NCI-H1694 (cell line): ENCODE measurements around the gene RADIL.

Source experiments
- DNase-seq: peaks from one replicate; lab custom pipeline; 2025; lab: John Stamatoyannopoulos, UW

Gene RADIL

DNA sequence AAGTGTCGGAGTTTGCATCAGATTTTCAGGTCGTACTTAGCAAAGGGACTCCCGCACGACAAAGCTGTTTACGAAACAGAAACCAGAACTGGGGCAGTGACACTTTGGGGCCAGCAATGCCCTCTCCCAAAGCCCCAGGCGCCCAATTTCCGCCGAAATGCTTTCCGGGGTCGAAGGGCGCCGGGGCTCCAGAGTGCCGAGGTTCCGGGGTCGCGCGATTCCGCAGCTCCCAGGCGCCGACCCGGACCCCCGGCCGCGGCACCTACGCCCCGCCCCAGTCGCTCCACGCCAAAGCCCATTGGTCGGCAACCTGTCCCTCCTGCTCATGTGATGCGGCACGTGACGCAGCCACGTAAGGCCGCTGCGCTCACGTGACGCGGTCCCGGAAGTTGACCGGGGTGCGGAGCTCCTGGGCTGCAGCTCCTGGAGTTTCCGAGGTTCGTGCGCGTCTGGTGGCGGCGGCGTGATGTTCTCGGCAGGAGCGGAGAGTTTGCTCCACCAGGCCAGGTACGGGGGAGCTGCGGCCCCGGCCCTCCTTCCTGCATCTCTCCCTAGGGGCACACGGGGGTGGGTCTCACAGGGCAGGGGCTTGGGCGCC is 108.2 kb downstream of the RADIL start, which contains the start of gene AP5Z1:
TSS of gene AP5Z1 (plus strand) at position 374 of the 598 bp plus-strand sequence. CDS start at position 467, 93 bp downstream.
- peak; percentile 85 for DNase-seq

DNA sequence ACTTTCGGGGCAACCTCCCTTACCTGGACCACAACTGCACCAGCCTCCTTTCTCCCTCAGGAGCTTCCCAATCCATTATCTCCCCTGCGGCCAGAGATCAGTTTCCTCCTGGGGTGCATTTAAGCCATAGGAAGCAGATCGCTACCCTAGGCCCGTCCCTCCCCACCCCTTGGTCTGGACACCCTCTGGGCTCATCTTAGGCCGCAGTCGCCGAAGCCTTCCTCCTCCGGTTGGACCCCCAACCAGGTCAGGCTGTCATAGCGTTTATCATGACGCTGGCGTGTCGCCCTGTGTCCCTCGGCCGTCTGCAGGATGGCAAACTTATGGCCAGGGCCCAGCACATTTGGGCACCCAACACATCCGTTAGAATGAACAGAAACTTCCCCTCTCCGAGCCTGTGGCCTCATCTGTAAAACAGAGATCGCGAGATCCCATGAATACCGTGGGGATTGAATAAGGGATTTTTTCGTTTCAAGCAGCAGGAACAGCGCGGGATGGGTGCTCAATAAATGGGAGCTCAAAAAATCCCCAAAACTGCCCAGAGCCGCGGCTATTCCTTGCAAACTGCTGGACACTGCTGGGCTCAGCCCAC is 108.8 kb downstream of the RADIL start:
- DNase-seq = no peak

DNA sequence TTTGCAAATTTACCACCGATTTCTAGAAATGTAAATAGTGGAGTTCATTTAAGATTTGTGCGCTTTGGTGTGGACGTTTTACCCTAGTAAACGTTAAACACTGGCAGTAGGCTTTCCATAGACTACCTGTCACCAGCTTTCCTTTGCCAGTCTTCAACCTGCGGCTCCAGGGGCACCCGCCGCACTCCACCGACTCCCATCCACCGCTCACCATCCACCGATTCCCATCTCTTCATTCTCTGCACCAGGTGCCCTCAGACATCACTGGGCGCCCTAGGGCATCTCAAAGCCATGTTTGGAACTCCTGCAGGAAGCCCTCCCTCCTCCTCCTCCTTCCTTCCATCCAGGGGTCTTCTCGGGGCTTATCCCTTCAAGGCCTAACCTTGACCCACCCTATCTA is 109.5 kb downstream of the RADIL start:
- no peak for DNase-seq

DNA sequence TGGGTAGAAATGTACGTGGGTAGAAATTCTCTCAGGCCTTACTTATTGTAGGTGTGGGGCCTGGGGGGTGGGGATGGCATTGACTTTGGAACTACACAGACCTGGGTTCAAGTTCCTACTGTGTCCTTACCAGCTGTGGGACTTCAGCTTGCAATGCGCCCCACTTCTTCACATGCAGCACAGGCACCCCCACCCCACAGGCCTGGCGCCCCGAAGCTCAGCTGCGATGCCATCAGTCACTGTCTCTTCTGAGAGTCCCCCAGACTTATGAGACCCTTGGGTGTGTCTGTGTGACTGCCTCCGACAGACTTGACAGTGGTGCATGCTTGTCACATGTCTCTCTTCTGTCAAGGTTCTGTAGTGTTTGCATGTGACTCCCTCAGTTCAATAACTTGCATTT is 111.2 kb downstream of the RADIL start:
- no peak for DNase-seq

DNA sequence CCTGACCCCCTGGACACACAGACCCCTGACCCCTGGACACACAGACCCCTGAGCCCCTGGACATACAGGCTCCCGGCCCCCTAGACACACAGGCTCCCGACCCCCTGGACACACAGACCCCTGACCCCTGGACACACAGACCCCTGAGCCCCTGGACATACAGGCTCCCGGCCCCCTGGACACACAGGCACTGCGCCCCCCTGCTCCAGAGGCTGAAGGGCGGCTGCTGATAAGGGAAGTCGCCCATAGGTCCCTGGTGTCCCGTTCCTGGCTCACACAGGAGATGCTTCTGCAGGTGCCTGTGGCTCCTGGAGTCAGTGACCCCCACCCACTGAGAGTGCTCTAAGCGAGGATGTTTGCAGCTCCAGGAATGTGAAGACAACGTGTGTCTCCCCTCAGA is 111.8 kb downstream of the RADIL start:
- no peak for DNase-seq

DNA sequence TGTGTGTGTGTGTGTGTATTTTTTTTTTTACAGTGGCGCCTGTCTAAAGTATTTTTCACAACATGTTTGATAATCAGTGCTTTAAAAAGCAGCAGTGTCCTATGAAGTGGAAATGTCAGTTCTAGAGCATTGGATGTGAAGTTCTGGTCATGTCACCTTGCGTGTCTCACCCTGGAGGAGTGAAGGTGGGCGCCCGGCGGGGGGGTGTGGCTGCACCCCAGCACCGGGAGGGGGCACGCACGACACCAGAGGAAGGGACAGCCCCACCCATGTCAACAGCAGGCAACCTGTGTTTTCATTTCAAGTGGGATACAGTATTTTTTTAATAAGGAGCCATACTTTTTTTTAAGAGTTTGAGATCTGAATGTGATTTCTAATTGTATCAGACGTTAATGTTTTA is 112.6 kb downstream of the RADIL start:
- DNase-seq = no peak

DNA sequence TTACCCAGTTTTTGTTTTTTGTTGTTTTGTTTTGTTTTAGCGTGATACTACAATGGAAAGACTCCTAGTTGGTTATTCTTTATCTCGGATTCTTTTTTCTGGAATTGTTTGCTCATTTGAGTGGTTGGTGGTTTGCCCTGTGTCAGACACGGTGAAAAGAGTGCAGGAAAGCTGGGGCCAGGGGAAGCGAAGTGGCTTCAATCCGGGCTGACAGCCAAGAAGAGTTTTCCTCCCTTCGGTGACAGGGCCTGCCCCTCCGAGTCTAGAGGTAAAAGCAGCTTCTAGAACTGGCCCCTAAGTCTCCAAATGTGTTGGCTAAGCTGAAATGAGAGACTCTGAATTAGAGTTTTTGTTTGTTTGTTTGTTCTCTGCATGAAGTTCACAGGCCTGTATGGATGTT is 113.8 kb downstream of the RADIL start:
- no peak for DNase-seq

DNA sequence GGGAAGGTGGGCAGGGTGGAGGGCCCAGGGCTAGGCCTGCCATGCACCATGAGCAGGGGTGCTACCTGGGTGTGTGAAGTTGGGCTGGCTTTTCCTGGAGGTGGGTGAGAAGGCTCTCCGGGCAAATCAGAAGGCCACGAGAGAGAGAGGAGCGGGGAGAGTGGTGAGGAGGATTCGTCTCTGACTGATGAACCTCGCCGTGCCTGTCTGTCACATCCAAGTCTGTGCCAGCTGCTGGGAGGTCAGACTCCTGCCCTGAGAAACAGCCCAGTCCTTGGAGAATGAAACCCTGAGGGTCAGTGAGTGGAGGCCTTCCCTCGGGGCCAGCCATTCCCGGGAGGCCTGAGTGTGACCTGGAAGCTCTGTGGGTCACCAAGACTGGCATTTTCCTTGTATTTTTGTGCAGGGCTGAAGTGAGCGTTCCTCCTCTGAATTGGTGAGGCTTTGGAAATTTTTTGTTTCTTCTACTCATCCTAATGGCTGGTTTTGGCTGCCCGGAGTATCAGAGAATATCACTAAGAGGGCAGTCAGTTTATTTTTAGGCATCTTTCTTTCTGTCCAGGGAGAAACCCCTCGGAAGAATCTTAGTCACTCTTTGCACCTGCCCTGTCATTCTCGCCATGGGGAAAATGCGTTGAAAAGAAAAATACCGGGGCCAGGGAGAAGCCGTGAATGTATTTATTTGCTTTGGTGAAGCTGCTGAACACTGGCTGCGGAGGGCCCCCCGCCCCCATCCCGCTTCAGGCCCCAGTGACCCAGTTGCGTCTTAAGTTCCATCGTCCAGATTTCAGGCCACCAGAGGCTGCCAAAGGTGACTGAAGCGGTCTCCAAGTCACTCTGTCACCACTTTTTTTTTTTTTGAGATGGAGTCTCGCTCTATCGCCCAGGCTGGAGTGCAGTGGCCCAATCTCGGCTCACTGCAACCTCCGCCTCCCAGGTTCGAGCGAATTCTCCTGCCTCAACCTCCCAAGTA is 114.6 kb downstream of the RADIL start:
- DNase-seq = no peak

DNA sequence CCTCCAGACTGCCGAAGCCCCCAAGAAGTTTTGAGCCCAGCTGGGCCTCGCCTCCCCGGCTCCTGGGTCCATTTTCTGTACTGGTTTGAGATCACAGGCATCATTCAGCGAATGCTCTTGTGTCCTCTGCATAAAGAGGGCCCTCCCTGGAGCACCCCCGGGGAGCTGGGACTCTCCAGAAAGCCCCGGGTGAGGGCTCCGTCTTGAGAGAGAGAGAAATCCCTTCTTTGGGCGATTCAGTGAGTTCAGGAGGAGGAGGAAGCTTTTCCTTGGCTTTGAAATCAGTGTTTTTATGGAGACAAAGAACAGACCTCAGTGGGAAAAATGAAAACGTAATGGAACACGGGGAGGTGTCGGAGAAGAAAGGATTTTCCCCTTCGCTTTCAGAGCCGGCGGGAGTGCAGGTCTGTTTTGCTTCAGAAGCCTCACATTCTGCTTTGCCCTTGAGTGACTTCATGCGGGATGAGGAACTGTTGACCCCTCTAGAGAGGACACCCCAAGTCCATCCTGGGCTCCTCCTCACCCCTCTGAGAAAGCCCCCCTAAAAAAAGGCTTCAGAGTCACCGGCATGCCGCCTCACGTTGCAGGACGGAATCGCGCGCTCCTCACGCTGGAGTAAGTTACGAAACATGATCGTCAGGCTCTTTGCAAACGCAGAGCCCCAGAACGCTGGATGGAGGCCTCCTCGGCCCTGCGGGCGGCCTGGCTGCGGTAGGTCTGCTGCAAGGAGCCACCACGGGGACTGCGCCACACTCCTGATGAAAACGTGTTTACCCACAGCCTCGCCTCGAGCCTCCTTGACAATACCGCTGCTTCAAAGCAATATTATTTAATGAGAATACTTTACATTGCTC is 116.6 kb downstream of the RADIL start:
- DNase-seq = no peak

DNA sequence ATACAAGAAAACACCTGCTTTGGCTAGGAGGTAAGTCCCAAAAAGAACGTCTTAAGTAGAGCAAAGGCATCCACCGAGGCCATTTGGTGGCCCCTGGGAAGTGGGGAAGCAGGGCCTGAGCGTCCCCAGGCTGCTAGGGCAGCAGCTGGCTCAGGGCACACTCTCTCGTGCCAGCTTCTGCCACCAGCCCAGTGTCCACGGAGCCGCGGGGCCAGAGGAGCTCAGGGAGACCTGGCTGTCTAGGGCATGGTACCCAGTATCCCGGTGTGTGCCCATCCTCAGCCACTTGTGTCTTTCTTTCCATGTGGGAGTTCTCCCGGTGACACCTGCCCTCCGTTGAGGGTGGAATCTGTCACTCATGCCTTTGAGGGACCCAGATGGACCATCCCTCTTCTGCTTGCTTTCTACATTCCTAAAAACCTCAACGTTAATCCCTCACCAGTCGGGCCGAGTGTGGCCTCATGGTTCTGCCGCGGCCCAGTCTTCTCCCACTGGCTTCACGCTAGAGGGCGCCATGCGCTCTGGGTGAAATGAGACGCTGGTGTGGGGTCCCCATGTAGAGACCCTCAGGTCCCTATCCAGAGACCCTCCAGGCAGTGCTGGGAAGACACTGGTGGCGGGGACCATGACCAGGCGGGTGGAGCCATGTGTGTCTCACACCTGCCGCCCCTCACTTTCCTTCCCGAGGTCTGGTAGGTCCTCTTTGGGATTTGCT is 117.6 kb downstream of the RADIL start:
- DNase-seq = no peak

DNA sequence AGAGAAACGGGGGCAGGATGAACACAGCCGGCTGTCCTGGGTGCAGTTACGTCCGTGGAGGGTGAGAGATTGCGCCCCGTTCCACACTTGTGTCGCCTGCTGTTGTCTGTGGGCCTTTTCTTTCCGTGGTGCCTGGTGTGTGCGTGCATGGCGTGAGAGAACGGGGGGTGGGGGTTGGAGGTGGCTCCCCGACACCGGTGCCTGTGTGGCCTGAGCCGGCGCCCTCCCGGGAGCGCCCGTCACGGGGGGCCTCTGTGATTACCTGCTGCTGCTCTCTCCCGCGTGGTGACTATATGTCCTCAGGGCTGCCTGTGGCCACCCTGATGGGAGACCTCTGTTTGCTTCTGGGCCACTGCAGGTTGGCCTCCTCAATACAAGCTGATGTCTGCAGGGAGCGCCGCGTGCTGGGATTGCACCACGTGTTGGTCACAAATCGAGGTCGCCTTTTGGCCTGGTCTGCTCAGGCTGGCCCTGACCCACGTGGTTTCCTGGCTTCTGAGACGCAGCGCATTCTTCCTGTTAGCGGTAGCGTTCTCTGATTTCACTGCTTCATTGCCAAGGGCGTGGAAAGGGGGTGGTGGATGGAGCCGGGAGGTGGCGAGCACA is 119.0 kb downstream of the RADIL start:
- DNase-seq = no peak

DNA sequence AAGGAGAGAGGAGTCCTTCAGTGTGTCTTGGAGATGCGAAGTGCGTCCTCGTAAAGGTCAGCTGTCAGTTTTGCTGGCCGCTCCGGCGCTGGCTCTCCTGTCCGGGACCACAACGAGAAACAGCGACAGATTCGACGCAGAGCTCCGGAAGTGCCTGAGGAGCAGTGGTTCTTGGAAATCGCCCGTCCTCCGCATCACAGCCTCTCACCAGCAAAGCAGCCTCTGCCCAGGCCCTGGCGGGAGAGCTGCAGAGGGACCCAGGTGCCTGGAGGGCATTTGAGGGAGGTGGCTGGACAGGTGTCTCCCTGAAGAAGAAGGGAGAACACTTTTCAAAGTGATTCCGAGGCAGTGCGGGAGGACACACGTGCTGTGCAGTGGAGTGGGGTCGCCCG is 119.7 kb downstream of the RADIL start:
- DNase-seq = no peak

DNA sequence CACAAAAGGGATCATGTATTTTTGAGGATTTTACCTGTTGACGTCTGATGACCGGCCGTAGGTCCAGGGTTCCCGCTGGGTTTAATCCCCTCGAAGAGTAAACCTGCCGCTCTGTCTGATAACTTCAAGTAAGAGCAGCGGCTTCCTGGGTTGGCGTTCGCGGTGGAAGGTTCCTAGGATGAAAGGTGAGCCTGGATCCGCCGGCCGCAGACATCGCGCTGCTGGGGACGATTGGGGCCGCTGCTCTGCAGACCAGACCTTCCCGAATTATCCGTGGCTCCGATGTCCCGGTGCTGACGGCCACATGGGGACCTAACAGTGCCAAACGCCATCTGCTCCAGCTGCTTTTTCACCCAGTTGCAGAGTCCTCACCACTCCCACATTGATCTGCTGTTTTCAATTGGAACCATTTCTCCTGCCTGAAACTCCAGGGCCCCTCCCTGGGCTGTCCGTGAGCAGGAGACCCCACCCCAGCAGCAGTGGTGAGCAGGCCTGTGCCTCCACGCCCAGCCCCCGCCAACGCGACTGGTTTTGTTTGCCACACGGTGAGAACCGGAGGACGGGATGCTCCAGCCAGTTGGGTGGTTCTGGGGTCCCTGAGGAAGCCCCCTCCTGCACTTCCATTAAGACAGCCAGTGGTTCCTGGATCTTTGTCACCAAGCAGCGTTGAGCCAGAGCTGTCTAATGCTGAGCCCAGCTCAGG is 120.3 kb downstream of the RADIL start:
- no peak for DNase-seq

DNA sequence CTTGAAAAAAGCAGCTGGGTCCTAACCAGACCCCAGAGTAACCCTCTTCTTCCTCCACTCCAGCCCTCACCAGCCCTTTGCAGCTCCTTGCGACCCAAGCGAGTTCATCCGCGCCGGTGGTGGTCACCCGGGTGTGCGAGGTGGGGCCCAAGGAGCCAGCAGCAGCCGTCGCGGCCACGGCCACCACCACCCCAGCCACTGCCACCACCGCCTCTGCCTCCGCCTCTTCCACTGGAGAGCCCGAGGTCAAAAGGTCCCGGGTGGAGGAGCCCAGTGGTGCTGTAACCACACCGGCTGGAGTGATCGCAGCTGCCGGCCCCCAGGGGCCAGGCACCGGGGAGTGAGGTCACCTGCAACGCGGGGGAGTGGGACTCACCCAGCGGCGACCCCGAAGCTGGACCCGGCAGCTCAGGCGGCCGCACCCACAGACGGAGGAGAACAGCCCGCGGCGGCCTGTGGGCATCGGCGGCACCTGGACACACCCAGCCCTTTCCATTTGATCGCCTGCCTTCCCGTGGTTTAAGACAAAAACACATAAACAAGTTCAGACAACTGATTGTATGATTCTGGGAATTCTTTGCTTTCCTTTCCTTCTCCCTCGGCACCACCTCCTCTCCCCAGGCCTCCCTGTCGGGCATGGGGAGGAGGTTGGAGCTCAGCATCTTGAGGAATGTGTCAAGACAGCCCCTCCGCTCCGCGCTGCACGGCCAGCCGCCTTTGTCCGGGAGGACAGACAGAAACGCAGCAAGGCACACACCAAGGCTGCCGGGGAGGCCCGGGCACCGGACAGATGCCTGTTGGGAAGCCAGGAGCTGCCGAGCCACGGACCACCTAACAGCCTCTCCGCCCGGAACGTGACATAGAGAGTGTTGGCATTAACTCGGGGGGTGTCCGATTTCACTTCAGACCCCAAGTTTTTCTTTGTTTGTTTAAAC is 121.1 kb downstream of the RADIL start:
- DNase-seq = no peak

DNA sequence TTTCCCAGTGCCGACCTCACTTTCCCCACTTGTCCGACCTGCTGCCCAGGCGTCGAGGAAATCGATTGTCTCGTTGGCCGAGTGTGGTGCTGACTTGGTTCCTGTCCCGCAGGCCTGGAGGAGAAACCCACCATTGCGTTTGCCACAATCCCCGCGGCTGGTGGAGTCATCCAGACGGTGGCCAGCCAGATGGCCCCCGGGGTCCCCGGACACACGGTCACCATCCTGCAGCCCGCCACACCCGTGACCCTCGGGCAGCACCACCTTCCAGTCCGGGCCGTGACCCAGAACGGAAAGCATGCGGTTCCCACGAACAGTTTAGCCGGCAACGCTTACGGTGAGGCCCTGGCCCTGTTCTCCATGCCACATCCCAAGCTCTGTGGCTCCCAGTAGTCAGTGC is 122.6 kb downstream of the RADIL start:
- no peak for DNase-seq

DNA sequence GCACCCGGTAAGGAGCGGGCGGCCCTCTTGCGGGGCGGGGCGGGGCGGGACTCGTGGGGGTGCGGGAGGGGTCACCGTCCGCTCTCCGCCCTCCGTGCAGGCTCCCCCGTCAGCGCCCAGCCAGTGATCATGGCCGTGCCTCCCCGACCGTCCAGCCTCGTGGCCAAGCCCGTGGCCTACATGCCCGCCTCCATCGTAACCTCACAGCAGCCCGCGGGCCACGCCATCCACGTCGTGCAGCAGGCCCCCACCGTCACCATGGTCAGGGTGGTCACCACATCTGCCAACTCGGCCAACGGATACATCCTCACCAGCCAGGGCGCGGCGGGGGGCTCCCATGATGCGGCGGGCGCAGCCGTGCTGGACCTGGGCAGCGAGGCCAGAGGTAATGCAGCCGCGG is 124.3 kb downstream of the RADIL start:
- no peak for DNase-seq

DNA sequence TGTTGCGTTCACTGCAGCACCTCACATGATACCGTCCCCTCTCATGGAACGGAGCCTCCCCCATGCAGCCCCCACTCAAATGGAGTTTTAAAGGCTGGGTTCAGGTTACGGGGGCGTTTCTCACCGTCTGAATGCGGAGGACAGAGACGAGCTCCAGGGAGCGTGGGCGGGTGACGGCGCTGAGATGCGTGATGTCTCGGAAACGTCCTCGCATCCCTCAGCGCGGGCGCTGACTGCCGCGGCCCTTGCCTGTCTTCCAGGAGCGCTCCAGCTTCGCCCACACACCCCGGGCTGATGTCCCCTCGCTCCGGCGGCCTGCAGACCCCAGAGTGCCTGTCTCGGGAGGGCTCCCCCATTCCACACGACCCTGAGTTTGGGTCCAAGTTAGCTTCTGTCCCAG is 124.7 kb downstream of the RADIL start:
- DNase-seq = no peak

DNA sequence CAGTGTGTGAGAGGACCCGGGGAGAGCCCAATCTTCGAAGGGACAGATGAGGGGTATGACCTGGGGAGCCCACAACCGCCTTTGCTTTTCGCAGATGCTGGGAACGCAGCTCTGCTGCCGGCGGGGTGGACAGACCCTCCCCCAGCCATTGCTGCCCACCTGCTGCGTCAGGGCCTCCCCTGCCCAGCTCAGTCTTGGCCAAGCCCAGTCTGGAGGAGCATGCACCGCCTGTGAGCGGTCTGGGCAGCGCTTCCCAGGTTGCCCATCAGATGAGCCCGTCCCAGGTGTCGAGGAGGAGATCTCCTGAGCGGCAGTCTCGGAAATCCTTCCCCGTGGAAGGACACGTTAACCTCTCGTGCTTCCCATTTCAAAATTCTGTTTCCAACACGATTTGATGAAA is 125.4 kb downstream of the RADIL start:
- DNase-seq = no peak

DNA sequence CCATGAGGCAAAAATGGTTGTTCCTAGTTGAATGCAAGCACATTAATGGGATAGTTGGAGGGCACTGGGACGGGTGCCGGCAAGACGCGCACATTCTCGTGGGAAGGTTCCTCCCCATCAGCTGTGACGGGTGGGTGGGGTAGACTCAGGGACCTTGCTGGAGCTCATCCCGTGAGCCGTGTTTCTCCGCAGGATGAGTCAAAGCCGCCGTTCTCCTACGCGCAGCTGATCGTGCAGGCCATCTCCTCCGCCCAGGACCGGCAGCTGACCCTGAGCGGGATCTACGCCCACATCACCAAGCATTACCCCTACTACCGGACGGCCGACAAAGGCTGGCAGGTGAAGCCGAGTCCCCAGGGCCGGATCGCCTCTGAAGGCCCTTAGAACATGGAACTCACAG is 128.5 kb downstream of the RADIL start:
- DNase-seq = no peak
